Posterior vena cava (tissue), 2 donors: ENCODE data around the gene ATRNL1. TPM values are rescaled to one million over a fixed set of nuclear protein-coding genes. Genes with fewer than 3 reads are reported as not detected.
A peak's percentile ranks its signal among the peaks of the same experiment; 100 is the strongest.

Source experiments
- DNase-seq: peaks from one replicate; pipeline ENCODE4 v3.0.0-alpha.2; 2020; ENCODE audit warnings: low spot score
- intact Hi-C, 2 donors: fragments of 100-400 bp; cut with DNase I; formaldehyde crosslinking; loops; one replicate each; pipeline versions ENCODE4 v1.14.1 to v1.14.2; 2022 to 2023
- long read RNA-seq, 2 donors: library from polyadenylated mRNA; unstranded; transcript quantifications; one replicate each; pipeline ENCODE4 v2.0.0, GENCODE V29; 2020 to 2021
- total RNA-seq, 2 donors: library from RNA; stranded (reverse); fragmentation: NEBNext Ultra II Directional; extraction: Animal tissue kit (Norgen Biotek cat#: 25700); gene quantifications; one replicate each; pipeline ENCODE4 v1.2.1, GENCODE V29; 2021
- donor health status: DM: yes; HTN: yes; CAD: no.
- donor health status: DM: yes; HTN: yes; CAD: no.

ATRNL1 gene
- 1 to 10 TPM in 1 of 2 donors, under 1 TPM in 1; 0.32 to 1.4 TPM for total RNA-seq
- long read RNA-seq, donor 1 = 0 reads
- long read RNA-seq, donor 2 = 0 reads

DNA sequence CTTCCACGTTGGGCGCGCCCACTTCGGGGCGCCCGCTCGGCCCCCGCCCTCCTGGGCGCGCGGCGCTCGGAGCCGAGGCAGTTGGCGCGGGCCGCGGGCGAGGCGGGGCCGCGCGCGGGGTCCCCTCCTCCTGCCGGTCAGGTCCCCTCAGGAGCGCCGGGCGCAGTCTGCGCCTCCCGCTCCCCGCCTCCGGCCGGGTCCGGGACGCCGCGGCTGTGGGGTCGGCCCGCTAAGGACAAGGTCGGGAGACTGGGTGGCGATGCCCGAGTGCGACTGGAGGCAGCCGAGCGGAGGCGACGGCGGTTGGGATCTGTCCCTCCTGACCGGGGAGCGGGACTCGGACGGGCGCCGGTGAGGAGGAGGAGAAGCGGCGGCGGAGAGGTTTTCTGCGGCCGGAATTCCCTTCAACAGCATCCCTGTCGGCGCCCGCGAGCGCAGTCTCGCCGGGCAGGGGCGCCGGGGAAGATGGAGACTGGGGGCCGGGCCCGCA, at the start of gene ATRNL1:
TSS of gene ATRNL1 (plus strand) at position 80 of the 490 bp plus-strand sequence. CDS start at position 466, 386 bp downstream.
- DNase-seq = peak; percentile 69
- intact Hi-C loops = no loop called here

DNA sequence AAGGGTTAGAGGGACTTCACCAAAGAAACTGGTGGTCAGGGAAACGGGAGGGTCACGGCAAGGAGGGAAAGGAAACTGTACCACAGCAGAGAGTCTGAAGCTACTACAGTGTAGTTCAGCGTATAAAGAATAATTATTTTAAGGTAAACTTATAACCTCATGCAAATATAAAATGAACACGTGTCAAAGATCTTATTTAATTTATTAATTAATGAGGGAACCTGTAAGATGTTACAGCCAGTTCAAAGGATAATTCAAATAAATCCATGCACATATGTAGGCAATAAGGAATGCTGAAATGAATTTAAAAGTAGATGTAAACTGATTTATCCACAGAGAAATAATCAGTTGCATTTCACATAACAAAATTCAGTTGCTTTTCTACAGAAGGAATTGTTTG, 49.4 kb upstream of the ATRNL1 start:
- intact Hi-C loops = no loop called here
- DNase-seq = no peak

DNA sequence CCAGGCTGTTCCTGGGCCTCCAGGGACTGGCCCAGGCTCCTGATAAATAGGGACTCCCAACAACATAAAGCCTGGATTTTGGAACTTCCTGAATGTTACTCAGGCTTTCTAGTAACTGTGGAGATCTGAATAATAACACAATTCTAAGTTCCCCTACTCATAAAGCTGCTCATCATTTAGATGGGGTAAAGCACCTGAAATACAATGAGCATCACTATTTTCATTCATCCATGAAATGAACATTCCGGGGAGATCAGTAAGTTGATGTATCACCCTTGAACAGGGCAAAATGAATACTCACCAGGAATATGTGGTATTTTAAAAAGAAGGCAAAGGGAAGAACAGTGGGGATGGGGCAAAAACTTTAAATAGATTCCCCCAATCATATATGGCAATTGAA, 48.3 kb upstream of the ATRNL1 start:
- no peak for DNase-seq
- intact Hi-C loops = no loop called here

GRCh38 chr10:115045499-115045898, 47.7 kb upstream of the ATRNL1 start:
- no peak for DNase-seq
- intact Hi-C loops = no loop called here

- intact Hi-C loops = no loop called here
- DNase-seq = no peak
These were observed 46.4 kb upstream of the ATRNL1 start for GRCh38 chr10:115046686-115047236.

DNA sequence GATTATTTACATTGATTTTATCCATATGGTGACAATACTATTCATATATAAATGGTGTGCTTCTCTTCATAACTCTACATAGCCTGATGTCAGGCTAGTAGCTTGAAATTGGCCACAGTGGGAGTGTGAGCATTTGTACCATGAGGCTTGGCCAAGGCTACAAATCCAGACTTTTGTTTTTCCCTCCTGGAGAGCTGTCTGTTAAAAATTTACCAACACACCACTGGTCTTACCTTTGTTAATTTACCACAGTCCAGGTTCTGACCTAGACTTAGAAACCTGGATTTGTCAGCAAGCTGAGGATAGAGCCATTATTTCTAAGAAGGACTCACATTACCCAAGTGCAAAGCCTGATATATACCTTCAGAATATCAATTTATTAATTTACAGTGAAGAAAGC, 45.5 kb upstream of the ATRNL1 start:
- intact Hi-C loops = no loop called here

GRCh38 chr10:115049318-115049717, 43.8 kb upstream of the ATRNL1 start:
- intact Hi-C loops = no loop called here
- DNase-seq = no peak

More for the DNA sequence above, 45.5 kb upstream of the ATRNL1 start:
- DNase-seq = no peak

DNA sequence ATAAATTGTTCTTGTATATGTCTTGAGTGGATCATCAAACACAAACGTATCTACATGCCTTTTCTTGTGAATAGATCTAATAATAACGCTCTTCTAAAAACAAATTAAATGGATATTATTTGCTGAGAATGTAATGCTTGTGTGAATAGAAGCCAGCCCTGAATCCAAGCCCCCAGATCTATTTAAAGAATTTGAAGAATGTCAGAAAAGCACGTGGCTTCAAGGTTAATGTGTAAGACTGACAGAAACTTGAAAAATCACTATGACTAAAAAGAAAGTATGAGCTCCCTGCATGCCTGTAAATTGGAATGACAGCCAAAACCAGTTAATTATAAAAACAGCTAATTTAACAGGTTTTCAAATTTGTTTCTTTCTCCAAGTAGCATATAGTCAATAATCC, 43.2 kb upstream of the ATRNL1 start:
- no peak for DNase-seq
- intact Hi-C loops = no loop called here

- intact Hi-C loops = no loop called here
- DNase-seq = no peak
These were observed 42.7 kb upstream of the ATRNL1 start for GRCh38 chr10:115050375-115051010.

DNA sequence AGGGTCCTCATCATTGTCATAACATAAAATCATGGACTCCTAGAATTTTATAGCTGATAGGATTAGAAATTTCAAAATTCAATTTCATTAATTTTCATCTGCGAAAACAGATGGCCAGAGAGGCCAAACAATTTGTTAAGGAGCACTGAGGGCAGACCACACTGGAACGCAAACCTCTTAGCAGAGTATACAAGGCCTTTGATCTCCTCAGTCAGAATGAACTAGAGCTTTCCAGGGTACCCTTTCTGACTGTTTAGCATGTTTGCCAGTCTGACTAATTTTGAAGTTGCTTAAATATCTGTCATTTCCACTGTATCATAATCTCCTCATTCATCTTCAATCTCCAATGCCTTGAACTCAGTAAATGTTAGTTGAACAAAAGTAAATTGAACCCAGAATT, 41.9 kb upstream of the ATRNL1 start:
- intact Hi-C loops = no loop called here
- no peak for DNase-seq

DNA sequence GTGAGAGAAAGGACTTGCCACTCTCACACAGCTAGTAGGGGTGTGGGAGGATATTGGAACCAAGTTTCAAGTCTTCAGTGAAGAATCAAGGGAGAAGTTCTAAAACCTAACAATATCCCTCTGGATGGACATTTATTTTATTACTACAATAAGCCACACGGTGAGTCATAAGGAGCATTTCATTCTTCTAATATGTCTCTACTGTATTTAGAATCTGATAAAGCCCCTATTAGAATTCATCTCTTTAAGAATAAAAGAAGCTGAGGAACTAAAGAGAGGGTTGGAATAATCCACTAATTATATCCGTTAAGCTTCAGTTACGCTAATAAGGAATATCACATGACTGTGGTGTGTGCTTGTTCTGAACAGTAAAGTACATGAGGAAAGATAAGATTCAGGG, 40.9 kb upstream of the ATRNL1 start:
- no peak for DNase-seq
- intact Hi-C loops = no loop called here

- intact Hi-C loops = no loop called here
- no peak for DNase-seq
These were observed 40.4 kb upstream of the ATRNL1 start for GRCh38 chr10:115052728-115053127.

GRCh38 chr10:115056186-115056585, 37.0 kb upstream of the ATRNL1 start:
- DNase-seq = no peak
- intact Hi-C loops = no loop called here

GRCh38 chr10:115059301-115059898, 33.8 kb upstream of the ATRNL1 start:
- intact Hi-C loops = no loop called here
- no peak for DNase-seq

- DNase-seq = no peak
- intact Hi-C loops = no loop called here
These were observed 29.2 kb upstream of the ATRNL1 start for GRCh38 chr10:115063701-115064658.

- no peak for DNase-seq
- intact Hi-C loops = no loop called here
These were observed 27.4 kb upstream of the ATRNL1 start for GRCh38 chr10:115065801-115066200.

DNA sequence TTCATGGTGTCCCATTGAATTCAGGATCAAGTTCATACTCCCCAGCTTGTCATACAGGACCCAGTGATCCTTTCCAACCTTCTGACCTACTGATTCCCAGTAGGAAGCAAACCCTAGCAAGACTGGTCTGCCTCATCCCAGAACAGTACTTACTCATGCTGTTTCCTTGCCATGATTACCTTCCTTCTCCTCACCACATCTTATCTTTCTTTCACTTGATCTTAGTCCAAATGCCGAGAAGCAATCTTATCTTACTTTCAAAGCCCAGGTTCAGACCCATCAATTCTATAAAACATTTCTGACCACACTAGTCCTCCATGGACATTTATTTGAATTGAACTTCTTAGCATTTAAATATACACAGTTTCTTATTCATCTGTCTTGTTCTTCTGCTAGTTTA, 26.6 kb upstream of the ATRNL1 start:
- DNase-seq = no peak
- intact Hi-C loops = no loop called here

DNA sequence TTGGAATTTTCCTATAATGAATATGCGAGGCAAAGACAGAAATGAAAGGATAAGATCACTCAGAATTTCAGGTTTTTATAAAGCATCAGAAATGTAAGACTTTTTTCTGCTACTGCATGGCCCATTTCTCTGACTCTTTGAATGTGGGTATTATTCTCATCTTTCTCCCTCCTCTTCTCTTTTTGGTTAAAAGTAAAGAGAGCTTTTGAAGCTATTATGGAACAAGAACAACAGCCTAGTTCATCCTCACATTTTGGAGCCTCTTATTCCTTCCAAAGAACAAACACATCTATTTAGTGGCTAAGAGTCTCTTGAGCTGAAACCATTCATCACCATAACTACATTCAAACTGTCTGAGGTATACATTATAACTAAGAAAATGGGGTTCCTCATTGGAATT, 19.4 kb upstream of the ATRNL1 start:
- no peak for DNase-seq
- intact Hi-C loops = no loop called here

DNA sequence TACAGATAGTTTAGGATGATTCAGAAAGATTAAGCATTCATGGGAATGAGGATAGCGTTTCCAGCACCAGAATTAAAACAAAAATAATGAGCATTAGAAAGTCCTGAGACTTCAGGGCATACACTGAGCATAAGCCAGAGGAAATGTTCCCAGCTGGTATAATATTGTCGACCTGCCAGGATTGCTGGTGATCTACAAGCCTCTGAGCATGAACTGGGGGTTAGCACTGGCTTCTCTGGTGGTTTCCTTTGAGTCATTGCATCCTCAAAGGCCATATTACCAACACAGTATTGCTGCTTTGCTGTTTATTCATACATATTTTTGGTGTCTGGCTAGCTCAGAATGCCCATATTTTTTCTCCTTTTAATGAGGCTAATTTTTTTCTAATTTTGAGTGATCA, 10.7 kb upstream of the ATRNL1 start:
- DNase-seq = no peak
- intact Hi-C loops = no loop called here
